H1 (cell line): Measurements from ENCODE around the gene FKRP. TPM values are rescaled to one million over a fixed set of nuclear protein-coding genes. Genes with fewer than 3 reads are reported as not detected.

Source experiments
- CTCF ChIA-PET: fragments of 300-600 bp; sonication (Branson Sonifier 250); formaldehyde crosslinking; loops from one replicate; lab custom pipeline; 2021; ENCODE audit not compliant: partially characterized antibody; lab: Charles Lee
- POLR2A ChIA-PET: fragments of 300-600 bp; sonication (Branson Sonifier 250); formaldehyde crosslinking; loops from one replicate; lab custom pipeline; 2021; ENCODE audit warnings: inconsistent platforms; ENCODE audit not compliant: partially characterized antibody; lab: Charles Lee
- DNase-seq, 2 experiments: peaks; one replicate each; pipeline versions ENCODE4 v3.0.0 to v3.0.0-alpha.2; 2010 to 2022; ENCODE audit warnings: low spot score in 2 of 2, low read depth in 1 of 2, mixed read lengths in 1 of 2
- FAIRE-seq: peaks from 2 replicates; lab custom pipeline; 2011; peaks lifted over from hg19 to GRCh38; lab: Jason Lieb, UNC
- H2AFZ ChIP-seq: 2 replicates; pipeline ENCODE4 v1.8.1; 2012; ENCODE audit warnings: low read length, inconsistent platforms
- H2AK5ac ChIP-seq: 2 replicates; pipeline ENCODE4 v1.6.1; 2013; ENCODE audit warnings: low read depth, low read length
- H2BK120ac ChIP-seq: replicated peaks from 2 replicates; pipeline ENCODE3; 2013; ENCODE audit warnings: low read depth, low read length, inconsistent platforms
- H2BK12ac ChIP-seq: 2 replicates; pipeline ENCODE4 v1.6.1; 2013; ENCODE audit warnings: low read depth, low read length
- H2BK15ac ChIP-seq: 2 replicates; pipeline ENCODE4 v1.6.1; 2013; ENCODE audit warnings: low read length
- H2BK20ac ChIP-seq: 2 replicates; pipeline ENCODE4 v1.6.1; 2013; ENCODE audit warnings: low read length
- H2BK5ac ChIP-seq: 2 replicates; pipeline ENCODE4 v1.6.1; 2013; ENCODE audit warnings: low read depth, low read length
- H3K14ac ChIP-seq: 2 replicates; pipeline ENCODE4 v1.6.1; 2013; ENCODE audit warnings: inconsistent platforms; ENCODE audit not compliant: insufficient read length
- H3K18ac ChIP-seq: 2 replicates; pipeline ENCODE4 v1.6.1; 2013; ENCODE audit warnings: low read length; ENCODE audit errors: extremely low read depth
- H3K23ac ChIP-seq: 2 replicates; pipeline ENCODE4 v1.6.1; 2013; ENCODE audit warnings: inconsistent platforms; ENCODE audit not compliant: insufficient read length
- H3K23me2 ChIP-seq: 2 replicates; pipeline ENCODE4 v1.6.1; 2013; ENCODE audit warnings: low read depth, low read length
- H3K27ac ChIP-seq: 2 replicates; pipeline ENCODE4 v1.6.1; 2011; ENCODE audit warnings: low read depth, low read length, inconsistent platforms
- H3K27me3 ChIP-seq, 4 experiments: replicated peaks in 1 of 4; 1 replicate in 1 of 4; 2 replicates in 3 of 4; pipeline versions ENCODE4 v1.6.1 to v1.8.1; 2011 to 2013; ENCODE audit warnings: low read length in 3 of 4, mild to moderate bottlenecking in 3 of 4, inconsistent platforms in 2 of 4, mixed read lengths in 2 of 4, moderate library complexity in 1 of 4; ENCODE audit not compliant: control insufficient read depth in 3 of 4, insufficient read depth in 3 of 4; ENCODE audit errors: extremely low read depth in 1 of 4
- H3K36me3 ChIP-seq, 4 experiments: 2 replicates each; pipeline versions ENCODE4 v1.6.1 to v1.8.1; 2011 to 2013; ENCODE audit warnings: mild to moderate bottlenecking in 4 of 4, low read length in 3 of 4, moderate library complexity in 2 of 4, control low read depth in 1 of 4, inconsistent platforms in 1 of 4; ENCODE audit not compliant: insufficient read depth in 4 of 4, control insufficient read depth in 2 of 4
- H3K4ac ChIP-seq: replicated peaks from 2 replicates; pipeline ENCODE3; 2013; ENCODE audit warnings: low read length, low read depth, mixed read lengths, inconsistent platforms; ENCODE audit not compliant: insufficient read length
- H3K4me1 ChIP-seq, 4 experiments: replicated peaks in 1 of 4; 1 replicate in 1 of 4; 2 replicates in 3 of 4; pipeline versions ENCODE4 v1.6.1 to v1.8.1; 2011 to 2013; ENCODE audit warnings: low read length in 3 of 4, inconsistent platforms in 2 of 4, mixed read lengths in 1 of 4; ENCODE audit not compliant: insufficient read depth in 4 of 4, control insufficient read depth in 3 of 4
- H3K4me2 ChIP-seq, 2 experiments: 2 replicates each; pipeline versions ENCODE4 v1.6.1 to v1.8.1; 2011 to 2013; ENCODE audit warnings: low read depth in 2 of 2, low read length in 2 of 2, control low read depth in 1 of 2, inconsistent platforms in 1 of 2, mild to moderate bottlenecking in 1 of 2; ENCODE audit not compliant: insufficient read depth in 1 of 2
- H3K4me3 ChIP-seq, 4 experiments: fragments of 200-600, 300-600 bp in 1 of 4; sonication (generic), shearing (Covaris generic), sonication (Bioruptor Twin) in 1 of 4; 2 replicates each; pipeline versions ENCODE4 v1.5.1 to v1.8.1; 2011 to 2016; ENCODE audit warnings: low read length in 4 of 4, low read depth in 3 of 4, control low read depth in 2 of 4, inconsistent platforms in 2 of 4, mild to moderate bottlenecking in 2 of 4, mixed read lengths in 1 of 4, moderate library complexity in 1 of 4; ENCODE audit not compliant: insufficient read depth in 2 of 4; ENCODE audit errors: extremely low read depth in 1 of 4
- H3K56ac ChIP-seq: replicated peaks from 2 replicates; pipeline ENCODE3; 2013; ENCODE audit warnings: low read depth, mild to moderate bottlenecking, mixed read lengths, low read length, inconsistent platforms; ENCODE audit not compliant: insufficient read length
- H3K79me1 ChIP-seq: 2 replicates; pipeline ENCODE4 v1.6.1; 2013; ENCODE audit warnings: low read depth, low read length, control low read depth
- H3K79me2 ChIP-seq, 2 experiments: 2 replicates each; pipeline versions ENCODE4 v1.6.1 to v1.8.1; 2012 to 2013; ENCODE audit warnings: low read length in 2 of 2, mild to moderate bottlenecking in 2 of 2, inconsistent platforms in 1 of 2; ENCODE audit not compliant: insufficient read depth in 2 of 2, control insufficient read depth in 1 of 2
- H3K9ac ChIP-seq, 4 experiments: replicated peaks in 1 of 4; 1 replicate in 1 of 4; 2 replicates in 3 of 4; pipeline versions ENCODE4 v1.6.1 to v1.8.1; 2011 to 2013; ENCODE audit warnings: low read depth in 3 of 4, low read length in 3 of 4, control low read depth in 2 of 4, mild to moderate bottlenecking in 2 of 4, moderate library complexity in 2 of 4, inconsistent platforms in 1 of 4; ENCODE audit errors: extremely low read depth in 1 of 4
- H3K9me3 ChIP-seq, 2 experiments: 2 replicates each; pipeline versions ENCODE4 v1.6.1 to v1.8.1; 2012 to 2013; ENCODE audit warnings: mild to moderate bottlenecking in 2 of 2, moderate library complexity in 2 of 2, control low read depth in 1 of 2, inconsistent platforms in 1 of 2, low read depth in 1 of 2, low read length in 1 of 2, mixed read lengths in 1 of 2; ENCODE audit not compliant: insufficient read depth in 2 of 2
- H4K20me1 ChIP-seq, 2 experiments: replicated peaks in 1 of 2; 2 replicates each; pipeline versions ENCODE3 to v1.8.1; 2011 to 2013; ENCODE audit warnings: inconsistent platforms in 2 of 2, low read length in 2 of 2, mild to moderate bottlenecking in 1 of 2; ENCODE audit not compliant: insufficient read depth in 2 of 2, control insufficient read depth in 1 of 2
- H4K5ac ChIP-seq: 2 replicates; pipeline ENCODE4 v1.6.1; 2013; ENCODE audit warnings: low read length, low read depth, mixed read lengths, inconsistent platforms; ENCODE audit not compliant: insufficient read length
- H4K8ac ChIP-seq: 2 replicates; pipeline ENCODE4 v1.8.0; 2013; ENCODE audit warnings: mild to moderate bottlenecking, moderate library complexity, low read length, inconsistent platforms; ENCODE audit not compliant: insufficient read depth; ENCODE audit errors: extremely low read depth
- H4K91ac ChIP-seq: replicated peaks from 2 replicates; pipeline ENCODE3; 2013; ENCODE audit warnings: low read length, mixed read lengths, inconsistent platforms; ENCODE audit not compliant: insufficient read length
- ASH2L ChIP-seq: fragments of 200-600, 300-600 bp; sonication (generic); IDR thresholded peaks from one replicate; pipeline ENCODE4 v1.7.1; 2017; ENCODE audit warnings: low read length
- EZH2 ChIP-seq: fragments of 200-600 bp; sonication (generic); IDR thresholded peaks from 2 replicates; pipeline ENCODE4 v1.7.1; 2012; ENCODE audit warnings: low read depth, mild to moderate bottlenecking, moderate library complexity, low read length, inconsistent platforms; ENCODE audit not compliant: severe bottlenecking
- HDAC2 ChIP-seq, 2 experiments: fragments of 300-600 bp in 1 of 2; sonication (generic) in 1 of 2; IDR thresholded peaks; 2 replicates each; pipeline ENCODE4 v1.6.1; 2011 to 2012; ENCODE audit warnings: low read depth in 2 of 2, low read length in 2 of 2, mild to moderate bottlenecking in 2 of 2, moderate library complexity in 2 of 2, borderline replicate concordance in 1 of 2, inconsistent platforms in 1 of 2
- RFX5 ChIP-seq: IDR thresholded peaks from 2 replicates; pipeline ENCODE4 v1.6.1; 2011; ENCODE audit warnings: low read depth, low read length, improper control_type of control experiment, borderline replicate concordance
- TAF7 ChIP-seq: optimal IDR thresholded peaks from 2 replicates; pipeline ENCODE3; 2011; ENCODE audit warnings: low read depth, mild to moderate bottlenecking, inconsistent platforms, low read length, moderate library complexity, borderline replicate concordance
- WGBS, 2 experiments: shearing (Covaris generic) in 1 of 2; methylation state at CpG; one replicate each; pipeline versions ENCODE4 v1.1.6 to v1.1.7; 2013 to 2015; ENCODE audit warnings: low lambda C conversion rate in 2 of 2, mixed read lengths in 2 of 2, inconsistent platforms in 1 of 2, low coverage in 1 of 2, missing lambda C conversion rate in 1 of 2; ENCODE audit not compliant: insufficient replicate concordance in 2 of 2, insufficient coverage in 1 of 2, insufficient read length in 1 of 2; ENCODE audit errors: extremely low coverage in 1 of 2, missing lambda C conversion rate in 1 of 2; 5-methylcytosine and 5-hydroxymethylcytosine counted together
- polyA plus RNA-seq, 7 experiments: library from polyadenylated mRNA; depleted of rRNA in 3 of 7; stranded (reverse) in 5 of 7; unstranded in 2 of 7; fragments of >200 nt in 5 of 7; fragments of 200-250 nt in 2 of 7; gene quantifications; 1 replicate in 5 of 7; 2 replicates in 1 of 7; 4 replicates in 1 of 7; pipeline versions ENCODE4 v1.2.1 to v1.2.3, GENCODE V29; 2011 to 2013; ENCODE audit warnings: missing spikeins in 2 of 7, mixed read lengths in 2 of 7
- total RNA-seq: library from RNA; stranded (reverse); fragmentation: NEBNext Ultra II Directional; extraction: Animal tissue kit (Norgen Biotek cat#: 25700); gene quantifications from 2 replicates; pipeline ENCODE4 v1.2.1, GENCODE V29; 2021

Gene FKRP
- total and polyA plus RNA-seq, 2 of the 8 experiments (the other 6 are each of a cell fraction or from before 2014, with no cell fraction given) = 17.1 to 24.4 TPM

- FAIRE-seq (no peak), DNase-seq (no peak)
- Histone ChIP-seq H2BK20ac (peak overlapping the region; percentile 29; the same call in 1 of the 2 replicates), H3K9me3 (no peaks in the 10 kb centered on the region), H4K91ac (peak overlapping the region; percentile 17), H3K27ac (peak overlapping the region; percentile 77; the same call in 1 of the 2 replicates), H3K79me2 (peaks cover 29 to 67% of the 10 kb centered on the region in 2 experiments), H3K23me2 (peaks cover 15% of the 10 kb centered on the region), H2BK120ac (no peak overlapping the region), H3K56ac (no peak overlapping the region), H3K23ac (no peak overlapping the region), H3K4me1 (peaks cover 6 to 21% (median 10%) of the 10 kb centered on the region in 4 experiments; a peak in 6 of 7 replicates), H3K36me3 (peaks cover 20 to 47% (median 31%) of the 10 kb centered on the region in 4 experiments), H4K5ac (peak overlapping the region; percentile 52), H2BK12ac (peak overlapping the region; percentile 10; the same call in 1 of the 2 replicates), H3K79me1 (peaks cover 8% of the 10 kb centered on the region), H3K4me2 (peak overlapping the region; percentile 87 to 98), H3K14ac (no peak overlapping the region), H2BK5ac (peak overlapping the region; percentile 62), H3K4me3 (peak overlapping the region; percentile 78 to 96 (median 90)), H3K4ac (no peak overlapping the region), H2BK15ac (0 out of 2 replicates have a peak overlapping the region, but pooled peaks have one; percentile 21), H4K20me1 (peaks cover 13 to 29% of the 10 kb centered on the region in 2 experiments), H3K18ac (no peak overlapping the region; the same call in 1 of the 2 replicates), H2AFZ (no peak overlapping the region), H3K9ac (peak overlapping the region; percentile 50 to 89 (median 82)), H4K8ac (peak overlapping the region; percentile 28; the same call in 1 of the 2 replicates), H3K27me3 (no peaks in the 10 kb centered on the region; a peak in 1 of 7 replicates), H2AK5ac (peak overlapping the region; percentile 18; the same call in 1 of the 2 replicates)
- 61% methylated on average over 4 of the region's 4 CpGs; no CpG with 5 or more reads in 1 of the 2 experiments for WGBS, 2 experiments
- TF ChIP-seq EZH2 = no peak
- TF ChIP-seq ASH2L = no peak
- TF ChIP-seq RFX5 = no peak
- TF ChIP-seq TAF7 = no peak
- 0 out of 4 replicates have a peak, but pooled peaks of 1 of the 2 experiments have one; percentile 4 for TF ChIP-seq HDAC2 (IDR thresholded peaks at IDR 0.05; ENCODE audit: borderline replicate concordance in 1 of 2, low read depth in 2 of 2, low read length in 2 of 2)
- ChIA-PET POLR2A (interaction anchor here (0.6 to 18.4 kb wide), 24 partner anchors 8 to 327 kb away, joined by 3 to 333 read pairs (median 10); partner anchors contain the start of genes AP2S1, FKRP and ZC3H4), CTCF (interaction anchor here (2.4 to 4.1 kb wide), 3 partner anchors 19 to 55 kb away, joined by 6 to 25 read pairs (median 22); no protein-coding TSS in a partner anchor)
Measured at GRCh38 chr19:46785980-46786235, 40.1 kb downstream of the FKRP start.
